Measurements from ENCODE around the gene FCN1. TPM values are rescaled to one million over a fixed set of nuclear protein-coding genes. Genes with fewer than 3 reads are reported as not detected.

FCN1 gene
- total RNA-seq, 2 experiments from 2014 or later, result not detected

DNA sequence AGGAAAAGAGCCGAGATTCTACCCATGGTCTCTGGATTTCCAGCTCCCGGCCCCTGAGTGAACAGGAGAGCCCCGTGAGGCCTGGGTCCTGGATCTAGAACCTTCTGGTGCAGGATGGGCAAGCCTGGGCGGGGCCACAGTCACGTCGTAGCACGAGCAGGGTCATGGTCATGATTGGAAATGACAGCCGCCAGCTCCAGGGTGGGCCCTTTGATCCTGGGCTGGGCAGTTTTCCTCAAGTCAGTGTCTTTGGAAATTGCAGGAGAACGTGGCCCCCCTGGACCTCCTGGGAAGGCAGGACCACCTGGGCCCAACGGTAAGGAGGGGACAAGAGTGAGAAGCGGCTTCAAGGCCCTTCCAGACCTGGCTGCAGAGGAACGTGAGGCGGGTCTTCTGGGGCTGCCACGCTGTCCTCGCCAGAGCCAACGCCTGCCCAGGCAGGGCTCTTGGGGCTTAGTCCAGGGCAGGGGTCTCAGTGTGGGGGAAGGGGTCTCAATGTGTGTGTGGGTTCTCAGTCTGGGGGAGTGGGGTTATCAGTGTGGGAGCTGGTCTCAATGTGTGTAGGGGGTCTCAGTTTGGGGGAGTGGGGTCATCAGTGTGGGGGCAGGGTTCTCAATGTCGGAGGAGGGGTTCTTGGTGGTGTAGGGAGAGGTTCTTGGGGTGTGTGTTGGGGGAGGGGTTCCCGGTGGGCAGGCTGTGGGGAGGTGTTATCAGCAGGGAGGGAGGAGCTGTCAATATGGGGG lies 34.5 kb downstream of the FCN1 start:
- DNase-seq, result no peak
- H3K27me3 Mint-ChIP-seq, result no peaks in the 10 kb centered on the region

DNA sequence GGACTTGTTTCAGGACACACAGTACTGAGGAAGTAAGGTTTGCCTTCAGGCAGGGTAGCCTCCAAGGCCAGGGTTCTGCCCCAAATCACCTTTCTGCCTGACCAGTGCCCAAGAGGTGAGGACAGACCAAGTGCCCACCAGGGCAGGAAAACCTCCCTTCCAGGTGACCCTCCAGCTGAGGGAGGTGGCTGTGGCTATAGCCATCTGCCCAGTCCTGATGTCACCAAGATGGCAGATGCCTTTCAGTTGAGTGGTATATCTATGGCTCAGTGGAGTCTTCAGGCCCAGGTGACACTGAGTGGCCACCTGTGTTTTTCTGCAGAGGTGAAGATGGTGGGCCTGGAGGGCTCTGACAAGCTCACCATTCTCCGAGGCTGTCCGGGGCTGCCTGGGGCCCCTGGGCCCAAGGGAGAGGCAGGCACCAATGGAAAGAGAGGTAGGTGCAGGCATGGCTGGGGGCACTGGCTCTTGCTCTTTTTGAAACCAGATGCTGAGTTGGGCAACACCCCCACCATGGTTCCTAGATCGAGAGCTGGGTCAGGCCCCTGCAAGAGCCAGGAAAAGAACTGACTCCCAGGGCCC lies 35.4 kb downstream of the FCN1 start:
- POLR2A ChIA-PET, result no interaction called here
- H3K36me3 Mint-ChIP-seq (ENCODE audit: low read depth), result no peaks in the 10 kb centered on the region
- no peak overlapping the region for H3K4me3 Mint-ChIP-seq
- no peak for DNase-seq
- no peak overlapping the region for H3K27ac Mint-ChIP-seq
- CTCF ChIA-PET, result no interaction called here
- no peaks in the 10 kb centered on the region for H3K9me3 Mint-ChIP-seq
- H3K27me3 Mint-ChIP-seq, result peaks cover 4% of the 10 kb centered on the region
- no peaks in the 10 kb centered on the region for H3K4me1 Mint-ChIP-seq

More for the DNA sequence above, 34.5 kb downstream of the FCN1 start:
- H3K4me1 Mint-ChIP-seq, result no peaks in the 10 kb centered on the region
- H3K27ac Mint-ChIP-seq, result no peak overlapping the region
- POLR2A ChIA-PET, result no interaction called here
- no peaks in the 10 kb centered on the region for H3K36me3 Mint-ChIP-seq (ENCODE audit: low read depth)
- H3K9me3 Mint-ChIP-seq, result no peaks in the 10 kb centered on the region
- no peak overlapping the region for H3K4me3 Mint-ChIP-seq
- CTCF ChIA-PET, result no interaction called here

- ChIA-PET CTCF (no interaction called here), POLR2A (no interaction called here)
- Mint-ChIP-seq H3K9me3 (no peaks in the 10 kb centered on the region), H3K27me3 (peaks cover 8% of the 10 kb centered on the region), H3K4me3 (no peak overlapping the region), H3K36me3 (ENCODE audit: low read depth) (no peaks in the 10 kb centered on the region), H3K27ac (no peak overlapping the region), H3K4me1 (no peaks in the 10 kb centered on the region)
- DNase-seq, result no peak
These were observed 36.4 kb downstream of the FCN1 start for GRCh38 chr9:134881313-134881670.

DNA sequence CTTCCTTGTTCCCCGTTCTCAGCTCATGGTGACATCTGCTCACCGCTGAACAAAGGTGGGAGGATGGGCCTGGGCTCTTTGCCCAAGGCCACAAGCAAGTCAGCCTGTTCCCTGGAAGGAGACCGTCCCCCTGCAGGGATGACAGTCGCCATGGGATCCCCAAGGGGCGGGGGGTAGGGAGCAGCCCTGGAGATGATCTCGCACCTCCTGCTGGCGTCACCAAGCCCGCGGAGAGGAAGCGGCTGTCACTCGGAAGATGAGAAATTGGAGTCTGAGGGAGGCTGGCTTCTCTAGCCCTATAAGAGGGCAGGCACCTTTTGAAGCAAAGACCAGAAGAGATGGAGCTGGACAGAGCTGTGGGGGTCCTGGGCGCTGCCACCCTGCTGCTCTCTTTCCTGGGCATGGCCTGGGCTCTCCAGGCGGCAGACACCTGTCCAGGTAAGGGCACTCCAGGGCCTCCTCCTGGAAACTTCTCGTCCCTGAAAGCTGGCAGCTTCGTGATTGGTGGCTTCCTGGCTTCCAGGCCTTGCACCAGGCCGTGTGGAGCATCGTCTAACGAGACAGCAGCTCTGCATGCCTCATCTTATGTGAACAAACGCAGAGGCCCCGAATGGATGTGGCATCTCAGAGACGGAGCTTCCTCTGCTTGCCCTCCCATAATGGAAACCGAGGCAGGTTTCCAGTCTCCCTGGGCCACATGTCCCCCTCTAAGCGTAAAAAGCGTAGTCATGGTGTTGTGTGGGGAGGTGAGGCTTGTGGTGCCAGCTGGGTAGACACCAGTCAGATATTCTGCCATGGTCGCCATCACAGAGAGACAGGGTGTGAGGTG lies 37.0 kb downstream of the FCN1 start, which contains the start of gene FCN2:
FCN2 (plus strand) TSS at position 327 of the 829 bp plus-strand sequence; CDS start at position 339, 12 bp downstream.
- Mint-ChIP-seq H3K36me3 (ENCODE audit: low read depth) (no peaks in the 10 kb centered on the region), H3K4me1 (no peaks in the 10 kb centered on the region), H3K4me3 (no peak within 1 kb of the TSS), H3K27ac (no peak within 1 kb of the TSS), H3K9me3 (no peaks in the 10 kb centered on the region), H3K27me3 (peaks cover 8% of the 10 kb centered on the region)
- peak; percentile 11 for DNase-seq
- POLR2A ChIA-PET, result no interaction called here
- CTCF ChIA-PET, result no interaction called here

GRCh38 chr9:134879664-134880483 lies 37.8 kb downstream of the FCN1 start:
- DNase-seq, result no peak
- Mint-ChIP-seq H3K9me3 (no peaks in the 10 kb centered on the region), H3K27ac (no peak overlapping the region), H3K27me3 (peaks cover 8% of the 10 kb centered on the region), H3K4me3 (no peak overlapping the region), H3K4me1 (no peaks in the 10 kb centered on the region), H3K36me3 (ENCODE audit: low read depth) (no peaks in the 10 kb centered on the region)
- ChIA-PET POLR2A (no interaction called here), CTCF (no interaction called here)

DNA sequence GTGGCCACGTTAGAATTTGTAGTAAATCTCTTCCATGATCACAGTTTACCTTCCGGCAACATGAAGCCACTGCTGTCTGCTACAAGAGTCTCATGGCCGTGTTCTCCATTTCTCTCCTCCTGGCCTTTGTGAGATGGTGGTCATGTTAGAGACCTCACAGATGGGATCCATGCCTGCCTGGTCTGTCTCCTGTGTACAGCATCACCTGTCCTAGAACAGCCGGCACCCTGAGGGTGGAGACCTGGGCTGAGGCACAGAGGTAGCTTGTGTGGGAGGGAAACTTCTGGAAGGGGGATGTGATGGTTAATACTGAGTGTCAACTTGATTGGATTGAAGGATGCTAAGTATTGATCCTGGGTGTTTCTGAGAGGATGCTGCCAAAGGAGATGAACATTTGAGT lies 40.2 kb downstream of the FCN1 start:
- H3K4me1 Mint-ChIP-seq, result no peaks in the 10 kb centered on the region
- no peaks in the 10 kb centered on the region for H3K9me3 Mint-ChIP-seq
- ChIA-PET CTCF (no interaction called here), POLR2A (no interaction called here)
- no peak overlapping the region for H3K4me3 Mint-ChIP-seq
- H3K36me3 Mint-ChIP-seq (ENCODE audit: low read depth), result no peaks in the 10 kb centered on the region
- peaks cover 8% of the 10 kb centered on the region for H3K27me3 Mint-ChIP-seq
- no peak overlapping the region for H3K27ac Mint-ChIP-seq
- no peak for DNase-seq

- no peaks in the 10 kb centered on the region for H3K9me3 Mint-ChIP-seq
- no peaks in the 10 kb centered on the region for H3K36me3 Mint-ChIP-seq (ENCODE audit: low read depth)
- ChIA-PET POLR2A (no interaction called here), CTCF (no interaction called here)
- no peak overlapping the region for H3K4me3 Mint-ChIP-seq
- peaks cover 8% of the 10 kb centered on the region for H3K27me3 Mint-ChIP-seq
- no peak overlapping the region for H3K27ac Mint-ChIP-seq
- no peaks in the 10 kb centered on the region for H3K4me1 Mint-ChIP-seq
- DNase-seq, result no peak
These were observed 42.3 kb downstream of the FCN1 start for GRCh38 chr9:134875371-134875770.

DNA sequence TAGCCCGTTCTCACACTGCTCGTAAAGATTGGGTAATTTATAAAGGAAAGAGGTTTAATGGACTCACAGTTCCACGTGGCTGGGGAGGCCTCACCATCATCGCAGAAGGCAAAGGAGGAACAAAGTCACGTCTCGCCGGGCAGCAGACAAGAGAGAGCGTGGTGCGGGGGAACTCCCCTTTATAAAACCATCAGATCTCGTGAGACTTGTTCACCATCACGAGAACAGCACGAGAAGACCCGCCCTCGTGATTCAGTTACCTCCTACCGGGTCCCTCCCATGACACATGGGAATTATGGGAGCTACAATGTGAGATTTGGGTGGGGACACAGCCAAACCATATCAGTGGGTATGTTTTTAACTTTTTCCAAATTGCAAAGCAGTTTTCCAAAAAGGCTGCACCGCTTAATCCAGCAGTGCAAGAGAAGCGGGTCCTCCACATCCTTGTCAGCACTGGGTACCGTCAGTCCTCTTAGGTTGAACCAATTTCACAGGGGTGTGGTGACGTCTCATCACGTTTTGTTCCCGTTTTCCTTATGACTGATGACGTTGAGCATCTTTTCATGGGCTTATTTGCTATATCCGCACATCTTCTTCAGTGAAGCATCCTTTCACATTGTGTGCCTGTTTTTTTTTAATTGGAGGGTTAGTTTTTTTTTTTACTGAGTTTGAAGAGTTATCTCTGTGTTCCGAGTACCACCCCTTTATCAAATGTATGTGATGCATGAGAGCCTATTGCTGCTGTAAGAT lies 45.1 kb downstream of the FCN1 start:
- POLR2A ChIA-PET, result no interaction called here
- peaks cover 6% of the 10 kb centered on the region for H3K27me3 Mint-ChIP-seq
- DNase-seq, result no peak
- no peaks in the 10 kb centered on the region for H3K4me1 Mint-ChIP-seq
- no peak overlapping the region for H3K27ac Mint-ChIP-seq
- no peaks in the 10 kb centered on the region for H3K36me3 Mint-ChIP-seq (ENCODE audit: low read depth)
- H3K9me3 Mint-ChIP-seq, result no peaks in the 10 kb centered on the region
- no peak overlapping the region for H3K4me3 Mint-ChIP-seq
- CTCF ChIA-PET, result no interaction called here

GRCh38 chr9:134871697-134872340 lies 45.9 kb downstream of the FCN1 start:
- Mint-ChIP-seq H3K27ac (no peak overlapping the region), H3K27me3 (peaks cover under 1% of the 10 kb centered on the region), H3K4me3 (no peak overlapping the region), H3K9me3 (no peaks in the 10 kb centered on the region), H3K4me1 (no peaks in the 10 kb centered on the region), H3K36me3 (ENCODE audit: low read depth) (no peaks in the 10 kb centered on the region)
- DNase-seq, result no peak
- CTCF ChIA-PET, result no interaction called here
- POLR2A ChIA-PET, result no interaction called here

DNA sequence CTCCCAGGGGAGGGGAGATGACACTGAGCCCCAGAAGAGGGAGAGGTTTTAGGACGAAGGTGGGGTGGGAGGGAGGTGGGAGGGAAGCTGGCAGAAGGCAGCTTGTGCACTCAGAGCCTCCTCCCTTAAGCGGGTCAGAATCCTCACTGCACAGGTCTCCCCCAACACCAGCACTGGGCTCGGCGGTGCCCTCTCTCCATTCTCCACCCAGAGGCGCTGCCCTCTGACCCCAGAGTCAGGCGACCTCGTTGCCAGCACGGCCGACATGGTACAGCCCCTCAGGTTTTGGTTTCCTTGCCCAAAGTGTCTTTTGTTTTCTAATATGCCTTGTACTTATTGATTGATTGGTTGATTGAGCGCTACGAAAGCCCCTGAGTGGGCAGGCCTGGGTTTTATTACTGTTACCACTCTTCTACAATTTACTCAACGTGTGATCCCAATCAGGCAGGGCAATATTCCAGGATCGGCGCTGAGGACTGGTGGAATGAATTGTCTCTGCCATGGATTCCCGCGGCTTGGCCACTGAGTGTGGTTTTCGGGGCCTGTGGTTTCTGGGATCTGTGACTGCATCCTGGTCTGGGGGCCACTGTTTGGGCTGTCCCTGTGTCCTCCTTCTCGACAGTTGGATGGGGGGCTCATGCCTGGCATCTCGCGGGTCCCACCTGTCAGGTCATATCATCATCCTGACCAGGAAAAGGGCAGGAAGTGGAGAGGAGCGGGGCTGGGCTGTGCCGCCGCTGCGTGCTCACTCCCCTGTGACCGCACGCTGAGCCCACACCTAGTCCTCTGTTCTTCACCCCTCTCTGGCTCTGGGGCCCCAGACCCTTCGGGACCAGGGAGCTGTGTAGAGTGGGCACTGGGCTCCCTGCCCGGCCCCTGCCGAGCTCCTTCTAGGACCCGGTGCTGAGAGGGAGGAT lies 46.7 kb downstream of the FCN1 start:
- Mint-ChIP-seq H3K27ac (no peak overlapping the region), H3K36me3 (ENCODE audit: low read depth) (no peaks in the 10 kb centered on the region), H3K27me3 (no peaks in the 10 kb centered on the region), H3K9me3 (no peaks in the 10 kb centered on the region), H3K4me3 (no peak overlapping the region), H3K4me1 (no peaks in the 10 kb centered on the region)
- POLR2A ChIA-PET, result no interaction called here
- DNase-seq, result no peak
- CTCF ChIA-PET, result no interaction called here

DNA sequence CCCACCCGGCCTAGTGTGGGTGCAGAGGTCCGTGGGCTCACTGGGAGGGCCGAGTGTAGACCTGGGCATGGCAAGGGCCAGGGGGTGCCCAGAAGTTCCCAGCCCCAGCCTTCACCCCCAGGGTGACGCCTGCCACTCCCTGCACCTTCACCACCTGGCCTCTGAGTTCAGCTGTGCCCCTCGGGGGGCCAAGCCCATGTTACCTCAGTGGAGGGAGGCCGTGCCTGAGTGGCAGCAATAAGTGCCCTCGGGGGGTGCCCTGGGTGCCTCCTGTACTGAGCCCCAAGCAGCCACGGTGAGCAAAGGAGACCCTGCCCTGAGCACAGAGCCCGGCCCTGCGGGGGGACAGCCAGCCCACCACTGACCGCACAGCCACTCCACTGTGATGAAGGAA lies 47.4 kb downstream of the FCN1 start:
- Mint-ChIP-seq H3K4me1 (no peaks in the 10 kb centered on the region), H3K27me3 (no peaks in the 10 kb centered on the region), H3K27ac (no peak overlapping the region), H3K9me3 (no peaks in the 10 kb centered on the region), H3K36me3 (ENCODE audit: low read depth) (no peaks in the 10 kb centered on the region), H3K4me3 (no peak overlapping the region)
- ChIA-PET POLR2A (no interaction called here), CTCF (no interaction called here)
- DNase-seq, result no peak
